ENCODE data around the gene FLNB.

DNA sequence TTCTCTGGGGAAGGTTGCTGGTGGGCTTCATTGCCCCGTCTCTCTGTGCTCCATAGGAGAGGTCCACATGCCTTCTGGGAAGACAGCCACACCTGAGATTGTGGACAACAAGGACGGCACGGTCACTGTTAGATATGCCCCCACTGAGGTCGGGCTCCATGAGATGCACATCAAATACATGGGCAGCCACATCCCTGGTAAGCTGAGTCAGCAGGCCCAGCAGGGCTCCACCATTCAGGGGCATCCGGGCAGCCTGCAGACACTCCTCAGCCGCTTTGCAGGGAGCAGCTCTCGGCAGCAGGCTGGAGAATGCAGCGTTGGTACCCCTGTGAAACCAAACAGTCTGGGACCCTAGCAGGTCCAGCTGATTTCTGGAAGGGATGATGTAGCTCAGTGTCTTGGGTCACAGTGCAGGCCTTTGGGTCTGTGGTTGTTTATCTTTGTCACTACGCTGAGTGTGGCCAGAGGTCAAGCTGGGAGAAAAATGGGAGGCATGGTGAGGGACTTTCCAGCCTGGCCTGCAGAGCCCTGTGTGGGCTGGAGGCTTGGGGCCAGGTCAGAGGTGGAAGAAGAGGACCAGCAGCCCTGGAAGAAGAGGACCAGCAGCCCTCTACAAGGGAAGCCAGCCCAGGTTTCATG lies 135.3 kb downstream of the FLNB start:
- no peak for TF ChIP-seq POLR2A (IDR thresholded peaks at IDR 0.05)
- TF ChIP-seq, protein P1, sequence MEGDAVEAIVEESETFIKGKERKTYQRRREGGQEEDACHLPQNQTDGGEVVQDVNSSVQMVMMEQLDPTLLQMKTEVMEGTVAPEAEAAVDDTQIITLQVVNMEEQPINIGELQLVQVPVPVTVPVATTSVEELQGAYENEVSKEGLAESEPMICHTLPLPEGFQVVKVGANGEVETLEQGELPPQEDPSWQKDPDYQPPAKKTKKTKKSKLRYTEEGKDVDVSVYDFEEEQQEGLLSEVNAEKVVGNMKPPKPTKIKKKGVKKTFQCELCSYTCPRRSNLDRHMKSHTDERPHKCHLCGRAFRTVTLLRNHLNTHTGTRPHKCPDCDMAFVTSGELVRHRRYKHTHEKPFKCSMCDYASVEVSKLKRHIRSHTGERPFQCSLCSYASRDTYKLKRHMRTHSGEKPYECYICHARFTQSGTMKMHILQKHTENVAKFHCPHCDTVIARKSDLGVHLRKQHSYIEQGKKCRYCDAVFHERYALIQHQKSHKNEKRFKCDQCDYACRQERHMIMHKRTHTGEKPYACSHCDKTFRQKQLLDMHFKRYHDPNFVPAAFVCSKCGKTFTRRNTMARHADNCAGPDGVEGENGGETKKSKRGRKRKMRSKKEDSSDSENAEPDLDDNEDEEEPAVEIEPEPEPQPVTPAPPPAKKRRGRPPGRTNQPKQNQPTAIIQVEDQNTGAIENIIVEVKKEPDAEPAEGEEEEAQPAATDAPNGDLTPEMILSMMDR (IDR thresholded peaks at IDR 0.05): no peak

Data from adrenal gland (tissue), 5 donors.